Gastroesophageal sphincter (tissue), 3 donors: ENCODE data around the gene TNFRSF19.

Source experiments
- CTCF ChIP-seq, 4 experiments: fragments of 200-600 bp in 2 of 4; fragments of 450-650 bp in 2 of 4; sonication (generic) in 1 of 4; IDR thresholded peaks; one replicate each; pipeline ENCODE4 v1.5.1; 2017 to 2019; ENCODE audit warnings: antibody characterized with exemption in 4 of 4, mild to moderate bottlenecking in 2 of 4, moderate library complexity in 2 of 4
- EP300 ChIP-seq: sonication (generic); formaldehyde crosslinking; IDR thresholded peaks from one replicate; pipeline ENCODE4 v1.6.1; 2017; ENCODE audit warnings: antibody characterized with exemption, mild to moderate bottlenecking
- POLR2A ChIP-seq, 2 donors: fragments of 450-650 bp; IDR thresholded peaks; one replicate each; pipeline ENCODE4 v1.6.1; 2017; ENCODE audit warnings: antibody characterized with exemption in 2 of 2, mild to moderate bottlenecking in 2 of 2, moderate library complexity in 1 of 2
- POLR2AphosphoS5 ChIP-seq: sonication (generic); formaldehyde crosslinking; IDR thresholded peaks from one replicate; pipeline ENCODE4 v1.6.1; 2017; ENCODE audit warnings: antibody characterized with exemption

- TF ChIP-seq CTCF (IDR thresholded peaks at IDR 0.05), result no peak
- TF ChIP-seq POLR2A (IDR thresholded peaks at IDR 0.05), result no peak
- no peak for TF ChIP-seq POLR2AphosphoS5
- TF ChIP-seq EP300, result no peak
These were observed 88.8 kb downstream of the TNFRSF19 start for GRCh38 chr13:23658929-23659541.
